A549 (cell line): ENCODE measurements around the gene IER2. TPM values are rescaled to one million over a fixed set of nuclear protein-coding genes. Genes with fewer than 3 reads are reported as not detected.

ENCODE experiments used
- ATAC-seq, 2 experiments: fragments of 200-7000 bp in 1 of 2; fragments of >200 bp in 1 of 2; cut with Nextera tagmentation in 1 of 2; cut with Tn5 transposase in 1 of 2; 3 replicates each; pipeline versions ENCODE4 v1.8.0 to v1.9.1; 2018 to 2020; ENCODE audit warnings: mild to moderate bottlenecking in 1 of 2, moderate library complexity in 1 of 2
- CTCF ChIA-PET: fragments of 300-600 bp; sonication (Branson Sonifier 250); formaldehyde crosslinking; extraction: SDS; loops from one replicate; lab custom pipeline; 2021; ENCODE audit warnings: antibody characterized with exemption, inconsistent platforms; lab: Yijun Ruan, JAX
- POLR2A ChIA-PET: fragments of 350-600 bp; formaldehyde crosslinking; extraction: SDS; loops from one replicate; lab custom pipeline; 2021; ENCODE audit warnings: antibody characterized with exemption, inconsistent platforms; lab: Yijun Ruan, JAX
- DNase-seq, 2 experiments: peaks; one replicate each; pipeline versions ENCODE4 v3.0.0 to v3.0.0-alpha.2; 2011 to 2016; ENCODE audit warnings: low read depth in 1 of 2, low spot score in 1 of 2
- FAIRE-seq: peaks from 2 replicates; lab custom pipeline; 2011; peaks lifted over from hg19 to GRCh38; lab: Jason Lieb, UNC
- H3K27ac ChIP-seq, 2 experiments: fragments of >200 bp; sonication (Bioruptor Twin); formaldehyde crosslinking; 3 replicates each; pipeline ENCODE4 v1.5.1; 2016 to 2017
- H3K4me1 ChIP-seq: fragments of >200 bp; sonication (Bioruptor Twin); formaldehyde crosslinking; 3 replicates; pipeline ENCODE4 v1.6.1; 2016
- H3K4me2 ChIP-seq: fragments of >200 bp; sonication (Bioruptor Twin); formaldehyde crosslinking; 3 replicates; pipeline ENCODE4 v1.6.1; 2016
- H3K4me3 ChIP-seq: fragments of >200 bp; sonication (Bioruptor Twin); formaldehyde crosslinking; 3 replicates; pipeline ENCODE4 v1.5.1; 2016
- H3K9me3 ChIP-seq: fragments of >200 bp; sonication (Bioruptor Twin); formaldehyde crosslinking; 3 replicates; pipeline ENCODE4 v1.6.1; 2016
- ATOH8 ChIP-seq: fragments of 250-450 bp; sonication (Bioruptor Pico); IDR thresholded peaks from 2 replicates; pipeline ENCODE4 v1.5.0; 2020; ENCODE audit warnings: low read depth, mild to moderate bottlenecking, moderate library complexity
- BCL3 ChIP-seq: fragments of >200 bp; sonication (Bioruptor Twin); formaldehyde crosslinking; IDR thresholded peaks from 3 replicates; pipeline ENCODE4 v1.6.1; 2016
- CBX8 ChIP-seq: fragments of 200-600 bp; sonication (generic); IDR thresholded peaks from 2 replicates; pipeline ENCODE4 v1.6.1; 2016
- CEBPB ChIP-seq, 2 experiments: fragments of >200 bp in 1 of 2; sonication (Bioruptor Twin) in 1 of 2; formaldehyde crosslinking in 1 of 2; IDR thresholded peaks; 2 replicates each; pipeline ENCODE4 v1.6.1; 2012 to 2016
- CHD2 ChIP-seq: fragments of 150-350 bp; IDR thresholded peaks from 2 replicates; pipeline ENCODE4 v1.6.1; 2014; ENCODE audit warnings: low read length; ENCODE audit not compliant: partially characterized antibody
- CHD4 ChIP-seq: fragments of 200-600 bp; sonication (generic); IDR thresholded peaks from 2 replicates; pipeline ENCODE4 v1.6.1; 2016; ENCODE audit warnings: antibody characterized with exemption, mild to moderate bottlenecking, borderline replicate concordance
- CTCF ChIP-seq: fragments of >200 bp; sonication (Bioruptor Twin); formaldehyde crosslinking; IDR thresholded peaks from 3 replicates; pipeline ENCODE4 v1.5.1; 2016
- EHMT2 ChIP-seq: fragments of 200-600 bp; sonication (generic); IDR thresholded peaks from 2 replicates; pipeline ENCODE4 v1.6.1; 2016; ENCODE audit warnings: antibody characterized with exemption, low read depth, mild to moderate bottlenecking, moderate library complexity
- ELK1 ChIP-seq: fragments of 150-350 bp; IDR thresholded peaks from 2 replicates; pipeline ENCODE4 v1.6.1; 2014; ENCODE audit warnings: low read depth, mild to moderate bottlenecking, low read length
- EP300 ChIP-seq, 2 experiments: fragments of >200 bp; sonication (Bioruptor Twin); formaldehyde crosslinking; IDR thresholded peaks; 2 replicates in 1 of 2; 3 replicates in 1 of 2; pipeline ENCODE4 v1.6.1; 2016 to 2017
- FOXS1 ChIP-seq: fragments of 250-450 bp; sonication (Bioruptor Pico); IDR thresholded peaks from 2 replicates; pipeline ENCODE4 v1.5.0; 2020; ENCODE audit warnings: mild to moderate bottlenecking, moderate library complexity
- GATA3 ChIP-seq: IDR thresholded peaks from 2 replicates; pipeline ENCODE4 v1.6.1; 2012; ENCODE audit warnings: borderline replicate concordance
- HDAC2 ChIP-seq: fragments of 200-600 bp; sonication (generic); IDR thresholded peaks from 2 replicates; pipeline ENCODE4 v1.6.1; 2016
- HES2 ChIP-seq: fragments of >200 bp; sonication (Bioruptor Twin); formaldehyde crosslinking; IDR thresholded peaks from 2 replicates; pipeline ENCODE4 v1.6.1; 2016
- HOXB5 ChIP-seq: fragments of 250-450 bp; sonication (Bioruptor Pico); IDR thresholded peaks from 2 replicates; pipeline ENCODE4 v1.5.0; 2020; ENCODE audit warnings: mild to moderate bottlenecking, moderate library complexity
- JUNB ChIP-seq: fragments of >200 bp; sonication (Bioruptor Twin); formaldehyde crosslinking; IDR thresholded peaks from 2 replicates; pipeline ENCODE4 v1.6.1; 2016
- MYC ChIP-seq: IDR thresholded peaks from 2 replicates; pipeline ENCODE4 v1.6.1; 2012; ENCODE audit warnings: mild to moderate bottlenecking, inconsistent platforms, low read length, improper control_type of control experiment, borderline replicate concordance
- NPAS2 ChIP-seq: fragments of 250-450 bp; sonication (Bioruptor Pico); IDR thresholded peaks from 2 replicates; pipeline ENCODE4 v1.8.0; 2022; ENCODE audit warnings: mild to moderate bottlenecking, moderate library complexity, borderline replicate concordance
- PBX3 ChIP-seq: IDR thresholded peaks from 2 replicates; pipeline ENCODE4 v1.6.1; 2012
- PHF8 ChIP-seq: fragments of 200-600 bp; sonication (generic); IDR thresholded peaks from 2 replicates; pipeline ENCODE4 v1.6.1; 2016; ENCODE audit warnings: low read depth, mild to moderate bottlenecking, antibody characterized with exemption, moderate library complexity, borderline replicate concordance
- RFX5 ChIP-seq: fragments of 450-650 bp; IDR thresholded peaks from 2 replicates; pipeline ENCODE4 v1.7.1; 2014; ENCODE audit warnings: antibody characterized with exemption, mild to moderate bottlenecking, moderate library complexity
- USF2 ChIP-seq: fragments of 450-650 bp; IDR thresholded peaks from 2 replicates; pipeline ENCODE4 v1.6.1; 2014; ENCODE audit warnings: antibody characterized with exemption
- ZC3H11A ChIP-seq: fragments of 450-650 bp; IDR thresholded peaks from 2 replicates; pipeline ENCODE4 v1.6.1; 2014; ENCODE audit warnings: antibody characterized with exemption, mild to moderate bottlenecking
- ZFP36 ChIP-seq: fragments of 450-650 bp; IDR thresholded peaks from 2 replicates; pipeline ENCODE4 v1.6.1; 2014; ENCODE audit warnings: borderline replicate concordance; ENCODE audit not compliant: partially characterized antibody
- WGBS: methylation state at CpG from one replicate; pipeline ENCODE4 v1.1.6; 2017; ENCODE audit errors: missing lambda C conversion rate; 5-methylcytosine and 5-hydroxymethylcytosine counted together
- polyA plus RNA-seq, 4 experiments: library from polyadenylated mRNA; depleted of rRNA in 3 of 4; stranded (reverse); fragments of >200 nt; fragmentation: RNase III in 1 of 4; extraction: RNeasy Plus Mini Kit Qiagen cat#74134 plus additional on column Dnase treatment in 1 of 4; gene quantifications; 2 replicates in 3 of 4; 3 replicates in 1 of 4; pipeline ENCODE4 v1.2.3, GENCODE V29; 2011 to 2017

Gene IER2
- polyA plus RNA-seq, 2 of the 4 experiments (the other 2 are of a cell fraction): 39.9 to 75.7 TPM

GRCh38 chr19:13135068-13136062, 14.8 kb upstream of the IER2 start:
- CTCF ChIA-PET: interaction anchor here (0.6 to 1.5 kb wide), 5 partner anchors 8 to 158 kb away, joined by 3 to 5 read pairs (median 4); no protein-coding TSS in a partner anchor
- Histone ChIP-seq H3K4me3 (no peak overlapping the region), H3K27ac (no peak overlapping the region), H3K4me2 (no peak overlapping the region), H3K9me3 (no peaks in the 10 kb centered on the region), H3K4me1 (peaks cover 15% of the 10 kb centered on the region)
- no peak for DNase-seq
- POLR2A ChIA-PET: no interaction called here
- no peak for ATAC-seq
- no peak for FAIRE-seq
- WGBS: 100% methylated on average over 1 of the region's 60 CpGs
- TF ChIP-seq FOXS1 (CRISPR knock-in tag): no peak
- no peak for TF ChIP-seq CEBPB (IDR thresholded peaks at IDR 0.05)
- no peak for TF ChIP-seq ZFP36
- TF ChIP-seq GATA3: no peak
- no peak for TF ChIP-seq ZC3H11A
- no peak for TF ChIP-seq CHD4
- no peak for TF ChIP-seq HDAC2
- TF ChIP-seq, all 56 proteins: peak for 0

GRCh38 chr19:13137290-13137794, 12.9 kb upstream of the IER2 start:
- no peaks in the 10 kb centered on the region for H3K9me3 ChIP-seq
- TF ChIP-seq USF2 (no peak), BCL3 (no peak), RFX5 (no peak), EHMT2 (no peak), HES2 (no peak), PHF8 (no peak), JUNB (no peak), HOXB5 (CRISPR knock-in tag) (no peak), MYC (no peak), CTCF (no peak), ELK1 (no peak), EP300 (IDR thresholded peaks at IDR 0.05) (no peak), CBX8 (no peak), NPAS2 (CRISPR knock-in tag) (no peak), PBX3 (no peak), CHD2 (no peak), HDAC2 (no peak), ATOH8 (CRISPR knock-in tag) (no peak)
- H3K27ac ChIP-seq: no peak overlapping the region
- H3K4me2 ChIP-seq: no peak overlapping the region
- H3K4me3 ChIP-seq: no peak overlapping the region
- ChIA-PET POLR2A (no interaction called here), CTCF (interaction anchor here (1.3 to 1.5 kb wide), 2 partner anchors 10 to 33 kb away, joined by 3 to 5 read pairs; no protein-coding TSS in a partner anchor)
- peaks cover 15% of the 10 kb centered on the region for H3K4me1 ChIP-seq
- FAIRE-seq: no peak
- 93% methylated on average over 18 of the region's 28 CpGs for WGBS
- ATAC-seq: no peak
- DNase-seq: no peak
